Hematopoietic multipotent progenitor cell treated with erythropoietin and hydrocortisone succinate and interleukin-3 and kit ligand, for 4 days (in vitro differentiated cells): ENCODE results near the gene SLC4A1.

ENCODE experiments used
- DNase-seq: peaks from one replicate; pipeline ENCODE4 v3.0.0-alpha.2; 2015

SLC4A1 gene

DNA sequence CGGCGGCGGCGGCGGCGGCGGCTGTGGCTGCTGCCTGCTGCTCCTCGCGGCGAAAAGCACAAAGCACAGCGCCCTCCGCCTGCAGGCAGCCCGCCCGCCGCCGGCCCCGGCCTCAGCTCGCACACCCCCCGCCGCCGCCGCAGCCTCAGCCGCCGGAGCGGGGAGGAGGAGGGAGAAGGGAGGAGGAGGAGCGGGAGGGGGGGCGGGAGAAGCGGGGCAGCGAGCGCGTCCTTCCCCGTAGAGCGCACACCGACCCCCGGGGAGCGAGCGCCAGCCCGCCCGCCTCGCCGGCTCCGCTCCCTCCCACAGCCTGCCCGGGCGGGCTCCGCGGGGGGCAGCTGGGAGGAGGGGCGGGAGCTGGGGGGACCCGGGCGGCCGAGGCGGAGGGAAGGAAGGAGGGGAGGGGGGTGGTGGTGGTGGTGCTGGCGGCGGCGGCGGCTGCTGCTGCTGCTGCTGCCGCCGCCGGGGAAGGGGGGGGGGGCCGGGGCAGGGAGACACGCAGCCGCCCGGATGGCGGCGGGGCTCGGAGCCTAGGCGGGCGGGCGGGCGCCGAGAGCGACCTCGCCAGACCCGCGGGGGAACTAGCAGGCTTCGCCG, 48.2 kb downstream of the SLC4A1 start, which contains the start of gene UBTF:
Gene UBTF, minus strand, starts transcription at position 60 of the 597 bp plus-strand sequence. CDS start 1,446 bp downstream, outside the sequence.
- peak; percentile 85 for DNase-seq

- peak; percentile 89 for DNase-seq
These were observed 48.8 kb downstream of the SLC4A1 start for GRCh38 chr17:44219108-44219615.

GRCh38 chr17:44218344-44219107, 49.4 kb downstream of the SLC4A1 start:
- DNase-seq, result peak; percentile 98

GRCh38 chr17:44217738-44218343, 50.1 kb downstream of the SLC4A1 start:
- DNase-seq, result no peak

DNA sequence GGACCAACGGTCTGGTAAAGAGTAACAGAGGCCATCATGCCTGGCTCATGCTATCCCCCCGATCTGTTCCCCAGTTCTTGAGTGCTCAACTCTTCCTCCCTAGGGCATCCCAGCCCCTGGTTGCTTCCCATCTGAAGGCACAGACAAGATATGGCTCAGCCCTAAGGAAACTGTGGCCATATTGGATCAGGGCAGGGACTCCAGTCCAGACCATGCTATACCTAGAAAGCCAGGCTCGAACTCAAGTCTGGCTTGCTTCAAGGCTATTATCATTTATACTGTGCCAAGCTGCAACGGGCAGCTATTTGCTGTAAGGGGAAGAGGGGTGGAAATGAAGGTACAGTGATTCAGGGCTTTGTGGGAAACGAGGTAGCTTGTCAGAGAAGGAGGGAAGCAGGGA, 51.2 kb downstream of the SLC4A1 start:
- DNase-seq, result no peak

DNA sequence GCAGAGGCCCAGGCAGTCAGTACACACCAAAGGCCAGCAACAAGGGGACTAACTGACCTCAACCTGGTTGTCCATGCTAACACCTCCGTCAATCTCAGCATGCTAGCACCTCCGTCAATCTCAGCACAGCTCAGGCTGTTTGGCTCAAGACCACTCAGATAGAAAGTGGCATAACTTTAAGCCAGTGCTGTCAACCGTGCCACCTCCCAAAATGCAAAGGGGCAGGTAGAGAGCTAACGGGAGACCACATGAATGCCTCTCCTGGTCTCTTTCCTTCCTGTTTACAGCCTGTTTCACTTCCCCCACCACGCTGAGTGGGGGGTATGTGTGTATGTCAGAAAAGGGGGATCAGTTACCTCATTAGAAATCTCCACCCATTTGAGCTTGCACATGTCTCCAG, 51.8 kb downstream of the SLC4A1 start:
- no peak for DNase-seq

GRCh38 chr17:44214896-44215295, 53.0 kb downstream of the SLC4A1 start:
- no peak for DNase-seq

DNA sequence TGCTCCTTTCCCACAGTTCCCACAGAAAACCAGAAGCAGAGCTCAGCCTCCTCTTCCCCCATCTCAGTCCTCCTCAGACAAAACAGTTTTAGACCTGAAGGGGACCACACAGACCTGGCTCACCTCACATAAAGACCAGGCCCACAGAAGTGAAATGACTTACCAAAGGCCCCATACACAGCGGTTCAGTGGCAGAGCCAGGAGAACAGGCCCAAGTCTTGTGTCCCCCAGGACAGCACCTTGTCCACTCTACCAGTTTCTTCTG, 53.8 kb downstream of the SLC4A1 start:
- DNase-seq, result no peak

- no peak for DNase-seq
These were observed 54.3 kb downstream of the SLC4A1 start for GRCh38 chr17:44213403-44214229.

GRCh38 chr17:44212507-44213402, 55.2 kb downstream of the SLC4A1 start:
- DNase-seq, result no peak

GRCh38 chr17:44211281-44212265, 56.4 kb downstream of the SLC4A1 start:
- DNase-seq, result no peak

DNA sequence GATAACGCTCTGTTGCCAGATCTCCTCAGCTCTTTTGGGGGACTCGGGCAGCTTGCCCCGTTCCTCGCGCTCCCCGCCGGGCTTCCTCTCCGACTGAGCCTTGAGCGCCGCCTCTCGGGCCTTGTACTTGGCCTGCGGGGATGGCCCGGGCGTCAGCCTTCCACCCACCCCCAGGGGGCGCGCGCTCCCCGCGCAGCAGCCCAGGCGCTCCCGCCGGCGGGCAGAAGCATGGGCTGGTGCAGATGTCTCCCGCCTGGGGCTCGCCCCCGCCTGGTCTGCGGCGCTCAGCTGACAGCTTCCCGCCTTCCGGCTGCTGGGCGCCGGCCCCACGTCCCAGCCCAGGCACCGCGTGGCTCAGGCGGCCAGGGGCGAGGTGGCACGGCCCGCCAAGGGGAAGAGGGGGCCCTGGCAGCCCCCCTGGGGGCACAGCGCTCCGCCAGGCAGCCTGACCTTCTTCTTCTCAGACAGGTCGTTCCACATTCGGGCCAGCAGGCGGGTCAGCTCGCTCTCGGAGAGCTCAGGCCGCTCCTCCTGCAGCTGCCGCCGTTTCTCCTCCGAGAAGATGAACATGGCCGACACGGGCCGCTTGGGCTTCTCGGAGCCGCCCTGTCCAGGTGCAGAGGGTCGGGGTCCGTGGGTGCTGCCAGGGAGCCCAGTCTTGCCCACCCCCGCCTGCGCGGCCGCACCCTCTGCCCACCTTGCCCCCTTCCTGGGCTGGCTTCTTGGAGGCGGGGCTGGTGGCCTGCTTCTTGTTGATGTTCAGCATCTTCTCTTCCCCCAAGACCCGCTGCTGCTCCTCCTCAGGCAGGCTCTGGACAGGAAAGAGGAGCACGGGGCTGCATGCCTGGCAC, 57.4 kb downstream of the SLC4A1 start:
- peak; percentile 96 for DNase-seq

GRCh38 chr17:44209786-44210341, 58.1 kb downstream of the SLC4A1 start:
- no peak for DNase-seq

DNA sequence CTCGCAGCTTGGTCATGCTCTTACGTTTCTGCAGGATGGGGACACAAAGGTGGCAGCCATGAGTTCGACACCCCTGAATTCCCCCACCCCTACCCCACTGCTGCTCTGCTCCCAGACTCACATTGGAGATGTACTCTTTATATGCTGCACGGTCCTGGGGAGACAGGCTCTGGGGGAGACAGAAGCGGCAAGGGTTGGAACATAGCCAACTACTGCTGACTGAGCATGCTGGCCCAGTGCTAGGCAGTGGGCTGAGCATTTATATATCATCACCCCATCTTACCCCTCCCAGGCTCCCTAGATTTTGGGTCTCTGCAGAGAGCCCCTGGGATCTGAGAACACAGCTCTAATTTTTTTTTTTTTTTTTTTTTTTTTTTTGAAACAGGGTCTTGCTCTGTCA, 60.2 kb downstream of the SLC4A1 start:
- DNase-seq, result peak; percentile 33

DNA sequence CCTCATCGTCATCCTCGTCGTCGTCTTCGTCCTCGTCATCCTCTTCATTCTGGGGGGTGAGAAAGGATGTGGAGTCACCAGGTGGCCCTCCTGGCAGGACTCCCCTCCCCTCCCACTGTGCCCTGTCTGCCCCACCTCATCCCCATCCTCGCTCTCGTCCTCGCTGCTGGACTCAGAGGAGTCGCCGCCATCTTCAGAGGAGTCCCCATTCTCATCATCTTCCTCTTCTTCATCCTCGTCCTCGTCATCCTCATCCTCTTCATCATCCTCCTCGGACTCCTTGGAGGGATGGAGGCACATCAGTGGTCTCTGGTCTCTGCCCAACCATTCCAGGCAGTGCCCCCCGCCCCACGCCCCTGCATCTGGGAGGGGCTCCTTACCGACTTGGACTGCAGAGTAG, 60.6 kb downstream of the SLC4A1 start:
- DNase-seq, result no peak

- DNase-seq, result no peak
These were observed 61.1 kb downstream of the SLC4A1 start for GRCh38 chr17:44206825-44207155.

DNA sequence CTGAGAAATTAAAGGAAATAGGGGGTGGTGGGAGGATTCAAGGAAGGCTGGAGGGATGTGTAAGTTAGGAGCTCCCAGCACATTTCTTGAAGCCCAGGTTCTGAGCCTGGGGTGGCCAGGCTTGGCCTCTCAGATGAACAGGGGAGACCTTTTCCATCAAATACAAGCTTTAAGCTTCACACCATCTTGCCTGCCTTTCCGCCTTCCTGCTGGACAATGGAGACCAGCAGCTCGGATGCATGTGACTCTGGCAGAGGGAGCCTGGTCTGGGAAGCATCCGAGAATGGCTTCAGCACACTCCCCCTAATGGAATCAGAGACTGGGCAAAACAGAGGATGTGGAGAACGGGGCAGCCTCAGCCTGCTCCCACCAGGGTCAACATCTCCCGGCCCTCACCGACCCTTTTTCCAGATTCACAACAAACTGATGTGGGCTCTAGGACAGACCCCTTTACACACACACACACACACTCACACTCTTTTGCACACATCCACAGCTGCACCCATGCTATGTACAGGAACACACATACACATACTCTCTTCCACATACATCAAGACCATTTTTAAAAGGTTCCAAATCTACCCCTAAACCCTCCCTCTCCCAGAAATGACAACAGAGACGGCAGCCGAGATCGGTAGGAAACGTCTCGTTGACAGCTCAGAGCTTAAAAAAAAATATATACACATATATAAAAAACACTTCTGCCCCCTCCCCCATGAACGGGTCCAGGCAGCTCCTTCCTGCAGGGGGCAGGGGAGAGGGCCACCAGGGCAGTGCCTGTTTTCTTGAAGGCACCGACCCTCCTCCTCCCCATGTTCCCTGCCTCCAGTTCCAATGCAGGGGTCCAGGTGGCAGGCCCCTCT, 61.7 kb downstream of the SLC4A1 start:
- peak; percentile 56 for DNase-seq

DNA sequence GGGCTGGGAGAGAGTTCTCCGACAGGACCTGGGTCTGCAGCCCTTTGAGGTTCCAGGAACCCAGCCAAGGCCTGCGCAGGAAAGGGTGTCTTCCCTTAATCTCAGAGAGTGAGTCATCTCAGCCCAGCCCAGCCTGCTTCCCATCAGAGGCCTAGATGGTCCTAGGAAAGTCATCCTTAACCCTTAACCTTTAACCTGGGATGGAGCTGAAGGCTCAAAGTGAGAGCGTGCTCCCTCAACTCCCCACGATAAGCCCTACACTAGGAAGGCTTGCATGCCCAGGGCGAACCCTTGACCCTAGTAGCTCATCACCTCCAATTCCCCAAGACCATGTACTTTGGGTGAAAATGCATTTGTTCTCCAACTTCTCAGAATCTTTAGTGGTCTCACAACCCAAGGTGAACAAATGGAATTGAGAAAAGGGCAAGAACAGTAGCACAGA, 63.5 kb downstream of the SLC4A1 start:
- peak; percentile 60 for DNase-seq
